ENCODE measurements around the gene FGD6. TPM values are rescaled to one million over a fixed set of nuclear protein-coding genes. Genes with fewer than 3 reads are reported as not detected.

Gene FGD6
- total RNA-seq, 4 donors from 2014 or later: 25.8 to 46.5 (median 36.3) TPM

- no peak for ATAC-seq
- TF ChIP-seq CTCF (IDR thresholded peaks at IDR 0.05): no peak
- TF ChIP-seq POLR2A (IDR thresholded peaks at IDR 0.05): no peak
- no peak for TF ChIP-seq EP300 (IDR thresholded peaks at IDR 0.05)
- TF ChIP-seq POLR2AphosphoS5 (IDR thresholded peaks at IDR 0.05): no peak
- no peaks in the 10 kb centered on the region for H3K27me3 ChIP-seq
- H3K36me3 ChIP-seq: no peaks in the 10 kb centered on the region
- peaks cover 4 to 36% (median 19%) of the 10 kb centered on the region in 3 donors for H3K4me1 ChIP-seq
- no peak overlapping the region for H3K4me3 ChIP-seq
- H3K27ac ChIP-seq: peak overlapping the region in 3 of 4 donors; percentile 0 to 50 (median 11)
- 73 to 89% methylated on average over 3 of the region's 3 CpGs for WGBS, 2 donors (ENCODE audit: low coverage in 1 of 2)
- H3K9me3 ChIP-seq: no peaks in the 10 kb centered on the region
Observed at GRCh38 chr12:95118788-95119179, 98.5 kb downstream of the FGD6 start.

GRCh38 chr12:95118138-95118787 is 99.0 kb downstream of the FGD6 start:
- Histone ChIP-seq H3K36me3 (peaks cover 0 to 4% of the 10 kb centered on the region in 2 donors), H3K9me3 (no peaks in the 10 kb centered on the region), H3K4me3 (no peak overlapping the region), H3K27me3 (no peaks in the 10 kb centered on the region), H3K4me1 (peaks cover 4 to 34% (median 19%) of the 10 kb centered on the region in 3 donors), H3K27ac (peak overlapping the region in 3 of 4 donors; percentile 11 to 50 (median 45))
- WGBS, 2 donors (ENCODE audit: low coverage in 1 of 2): 30 to 66% methylated on average over 4 of the region's 4 CpGs
- no peak for ATAC-seq
- TF ChIP-seq POLR2AphosphoS5 (IDR thresholded peaks at IDR 0.05): no peak
- no peak for TF ChIP-seq POLR2A (IDR thresholded peaks at IDR 0.05)
- no peak for TF ChIP-seq EP300 (IDR thresholded peaks at IDR 0.05)
- TF ChIP-seq CTCF (IDR thresholded peaks at IDR 0.05): no peak

GRCh38 chr12:95117178-95117599 is 100.1 kb downstream of the FGD6 start:
- H3K27me3 ChIP-seq: no peaks in the 10 kb centered on the region
- H3K36me3 ChIP-seq: peaks cover 0 to 14% of the 10 kb centered on the region in 2 donors
- H3K9me3 ChIP-seq: no peaks in the 10 kb centered on the region
- 44 to 61% methylated on average over 2 of the region's 2 CpGs for WGBS, 2 donors (ENCODE audit: low coverage in 1 of 2)
- peaks cover 4 to 34% (median 19%) of the 10 kb centered on the region in 3 donors for H3K4me1 ChIP-seq
- TF ChIP-seq POLR2AphosphoS5 (IDR thresholded peaks at IDR 0.05): peak; percentile 34
- TF ChIP-seq POLR2A (IDR thresholded peaks at IDR 0.05): no peak
- no peak for TF ChIP-seq EP300 (IDR thresholded peaks at IDR 0.05)
- TF ChIP-seq CTCF (IDR thresholded peaks at IDR 0.05): peak; percentile 72 to 93 (median 80)
- peak overlapping the region; percentile 52 to 75 (median 66) for H3K27ac ChIP-seq
- peak; percentile 87 for ATAC-seq
- no peak overlapping the region for H3K4me3 ChIP-seq

GRCh38 chr12:95116773-95117172 is 100.5 kb downstream of the FGD6 start:
- Histone ChIP-seq H3K27ac (peak overlapping the region; percentile 52 to 75 (median 66)), H3K4me3 (no peak overlapping the region), H3K36me3 (peaks cover 0 to 17% of the 10 kb centered on the region in 2 donors), H3K9me3 (no peaks in the 10 kb centered on the region), H3K27me3 (no peaks in the 10 kb centered on the region), H3K4me1 (peaks cover 4 to 34% (median 19%) of the 10 kb centered on the region in 3 donors)
- ATAC-seq: no peak
- TF ChIP-seq POLR2A (IDR thresholded peaks at IDR 0.05): no peak
- TF ChIP-seq CTCF (IDR thresholded peaks at IDR 0.05): no peak
- TF ChIP-seq EP300 (IDR thresholded peaks at IDR 0.05): no peak
- no peak for TF ChIP-seq POLR2AphosphoS5 (IDR thresholded peaks at IDR 0.05)
- WGBS, 2 donors (ENCODE audit: low coverage in 1 of 2): 18 to 31% methylated on average over 3 of the region's 3 CpGs

- no peak for ATAC-seq
- 18 to 36% methylated on average over 4 of the region's 4 CpGs for WGBS, 2 donors (ENCODE audit: low coverage in 1 of 2)
- Histone ChIP-seq H3K27me3 (no peaks in the 10 kb centered on the region), H3K27ac (peak overlapping the region; percentile 52 to 75 (median 66)), H3K9me3 (no peaks in the 10 kb centered on the region), H3K4me1 (peaks cover 4 to 34% (median 19%) of the 10 kb centered on the region in 3 donors), H3K36me3 (peaks cover 0 to 17% of the 10 kb centered on the region in 2 donors), H3K4me3 (no peak overlapping the region)
- TF ChIP-seq CTCF (IDR thresholded peaks at IDR 0.05): no peak
- no peak for TF ChIP-seq EP300 (IDR thresholded peaks at IDR 0.05)
- TF ChIP-seq POLR2AphosphoS5 (IDR thresholded peaks at IDR 0.05): peak; percentile 19
Observed at GRCh38 chr12:95116341-95116740, 100.9 kb downstream of the FGD6 start.

Measured in gastroesophageal sphincter (tissue), 4 donors.